GM21717 (cell line): ENCODE measurements around the gene CNPY3.

Experiments
- ATAC-seq: cut with Tn5 transposase; IDR thresholded peaks from one replicate; pipeline ENCODE4 v1.9.1; 2021; ENCODE audit warnings: mild to moderate bottlenecking, moderate library complexity; ENCODE audit not compliant: unreplicated experiment

Gene CNPY3

GRCh38 chr6:42978839-42979522 lies 49.7 kb downstream of the CNPY3 start, which contains the start of gene PEX6:
TSS of gene PEX6 (minus strand) at chr6:42979181. CDS start at chr6:42979150, 31 bp downstream.
- peak; percentile 88 for ATAC-seq

GRCh38 chr6:42979523-42980177 lies 50.4 kb downstream of the CNPY3 start:
- no peak for ATAC-seq

GRCh38 chr6:42981836-42982235 lies 52.6 kb downstream of the CNPY3 start:
- ATAC-seq, result no peak

GRCh38 chr6:42984001-42984923 lies 55.0 kb downstream of the CNPY3 start, which contains the start of gene PPP2R5D:
TSS of gene PPP2R5D (plus strand) at chr6:42984570. CDS start at chr6:42984678, 108 bp downstream.
- peak; percentile 89 for ATAC-seq

GRCh38 chr6:42984924-42985475 lies 55.7 kb downstream of the CNPY3 start:
- no peak for ATAC-seq

GRCh38 chr6:42987533-42988451 lies 58.5 kb downstream of the CNPY3 start:
- no peak for ATAC-seq

GRCh38 chr6:42988486-42989020 lies 59.3 kb downstream of the CNPY3 start:
- ATAC-seq, result no peak
